Measurements from ENCODE around the gene UTS2B.

UTS2B gene

DNA sequence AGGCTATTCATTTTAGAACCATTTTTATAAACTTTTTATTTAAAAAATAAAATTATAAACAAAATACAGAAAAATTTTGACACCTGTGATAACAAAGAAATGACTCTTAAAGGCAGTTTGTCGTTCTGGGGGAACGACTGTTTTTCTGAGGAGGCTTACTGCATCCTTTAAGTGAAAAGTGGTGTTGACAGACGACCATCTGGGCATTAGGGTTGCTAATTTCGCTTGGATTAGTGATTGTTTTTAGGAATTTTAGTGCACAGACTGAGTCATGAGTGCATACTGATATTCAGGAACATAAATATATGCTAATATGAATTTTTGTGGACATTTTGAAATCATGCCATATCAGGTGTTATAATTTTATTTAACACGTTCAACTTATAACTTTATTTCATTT, 102.8 kb downstream of the UTS2B start:
- TF ChIP-seq SP2 (tag by site-specific recombination; IDR thresholded peaks at IDR 0.05) (no peak), ZNF155 (tag by site-specific recombination; IDR thresholded peaks at IDR 0.05) (no peak), OSR2 (tag by site-specific recombination; IDR thresholded peaks at IDR 0.05) (no peak), GLI2 (tag by site-specific recombination; IDR thresholded peaks at IDR 0.05; ENCODE audit: borderline replicate concordance, low read depth) (no peak), ZNF211 (tag by site-specific recombination; IDR thresholded peaks at IDR 0.05; ENCODE audit: low read depth) (no peak)
- TF ChIP-seq, protein P1, sequence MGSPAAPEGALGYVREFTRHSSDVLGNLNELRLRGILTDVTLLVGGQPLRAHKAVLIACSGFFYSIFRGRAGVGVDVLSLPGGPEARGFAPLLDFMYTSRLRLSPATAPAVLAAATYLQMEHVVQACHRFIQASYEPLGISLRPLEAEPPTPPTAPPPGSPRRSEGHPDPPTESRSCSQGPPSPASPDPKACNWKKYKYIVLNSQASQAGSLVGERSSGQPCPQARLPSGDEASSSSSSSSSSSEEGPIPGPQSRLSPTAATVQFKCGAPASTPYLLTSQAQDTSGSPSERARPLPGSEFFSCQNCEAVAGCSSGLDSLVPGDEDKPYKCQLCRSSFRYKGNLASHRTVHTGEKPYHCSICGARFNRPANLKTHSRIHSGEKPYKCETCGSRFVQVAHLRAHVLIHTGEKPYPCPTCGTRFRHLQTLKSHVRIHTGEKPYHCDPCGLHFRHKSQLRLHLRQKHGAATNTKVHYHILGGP (tag by site-specific recombination; IDR thresholded peaks at IDR 0.05), result no peak
- POLR2A ChIA-PET, result no interaction called here

DNA sequence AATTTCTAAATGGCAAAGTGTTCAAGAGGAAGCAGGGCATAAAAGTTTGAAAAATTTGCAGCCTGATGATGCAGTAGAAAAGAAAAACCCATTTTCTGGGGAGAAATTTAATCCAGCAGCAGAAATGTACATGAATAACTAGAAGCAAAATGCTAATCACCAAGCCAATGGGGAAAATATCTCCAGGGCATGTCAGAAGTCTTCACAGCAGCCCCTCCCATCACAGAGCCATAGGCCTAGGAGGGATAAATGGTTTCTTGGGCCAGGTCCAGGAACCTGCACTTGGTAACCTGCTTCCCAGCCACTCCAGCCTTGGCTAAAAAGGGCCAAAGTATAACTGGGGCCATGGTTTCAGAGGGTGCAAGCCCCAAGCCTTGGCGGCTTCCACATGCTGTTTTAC, 108.7 kb downstream of the UTS2B start:
- no peak overlapping the region for H3K4me3 ChIP-seq (ENCODE audit: low read depth, low read length)
- H3K9me3 ChIP-seq (ENCODE audit: control insufficient read depth, insufficient read depth, low read depth, low read length), result no peaks in the 10 kb centered on the region
- no peak overlapping the region for H3K27ac ChIP-seq (ENCODE audit: extremely low read depth, low read depth, low read length)
- ChIA-PET POLR2A (no interaction called here), CTCF (no interaction called here)
- H3K36me3 ChIP-seq (ENCODE audit: control insufficient read depth in 2 of 2, insufficient read depth in 1 of 2, low read length in 2 of 2), result no peaks in the 10 kb centered on the region
- TF ChIP-seq, protein P2, sequence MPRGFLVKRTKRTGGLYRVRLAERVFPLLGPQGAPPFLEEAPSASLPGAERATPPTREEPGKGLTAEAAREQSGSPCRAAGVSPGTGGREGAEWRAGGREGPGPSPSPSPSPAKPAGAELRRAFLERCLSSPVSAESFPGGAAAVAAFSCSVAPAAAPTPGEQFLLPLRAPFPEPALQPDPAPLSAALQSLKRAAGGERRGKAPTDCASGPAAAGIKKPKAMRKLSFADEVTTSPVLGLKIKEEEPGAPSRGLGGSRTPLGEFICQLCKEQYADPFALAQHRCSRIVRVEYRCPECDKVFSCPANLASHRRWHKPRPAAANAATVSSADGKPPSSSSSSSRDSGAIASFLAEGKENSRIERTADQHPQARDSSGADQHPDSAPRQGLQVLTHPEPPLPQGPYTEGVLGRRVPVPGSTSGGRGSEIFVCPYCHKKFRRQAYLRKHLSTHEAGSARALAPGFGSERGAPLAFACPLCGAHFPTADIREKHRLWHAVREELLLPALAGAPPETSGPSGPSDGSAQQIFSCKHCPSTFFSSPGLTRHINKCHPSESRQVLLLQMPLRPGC (tag by site-specific recombination; IDR thresholded peaks at IDR 0.05), result no peak
- no peak for TF ChIP-seq ZNF157 (tag by site-specific recombination; IDR thresholded peaks at IDR 0.05)
- TF ChIP-seq ZNF791 (tag by site-specific recombination; IDR thresholded peaks at IDR 0.05), result no peak
- peak; percentile 23; the same call in 1 of the 2 replicates for TF ChIP-seq ZNF585B (tag by site-specific recombination; IDR thresholded peaks at IDR 0.05)
- TF ChIP-seq ZNF302 (tag by site-specific recombination; IDR thresholded peaks at IDR 0.05; ENCODE audit: low read depth), result no peak
- TF ChIP-seq ZNF623 (tag by site-specific recombination; IDR thresholded peaks at IDR 0.05), result no peak
- no peak for TF ChIP-seq ZNF670 (tag by site-specific recombination; IDR thresholded peaks at IDR 0.05; ENCODE audit: low read depth)
- TF ChIP-seq ZNF707 (tag by site-specific recombination; IDR thresholded peaks at IDR 0.05), result no peak
- no peak for TF ChIP-seq ZNF19 (tag by site-specific recombination; IDR thresholded peaks at IDR 0.05; ENCODE audit: low read depth)
- no peaks in the 10 kb centered on the region for H3K4me1 ChIP-seq (ENCODE audit: control insufficient read depth, insufficient read depth, low read length)

More for the DNA sequence above, 102.8 kb downstream of the UTS2B start:
- Histone ChIP-seq H3K27ac (ENCODE audit: extremely low read depth, low read depth, low read length) (no peak overlapping the region), H3K4me1 (ENCODE audit: control insufficient read depth, insufficient read depth, low read length) (no peaks in the 10 kb centered on the region), H3K36me3 (ENCODE audit: control insufficient read depth in 2 of 2, insufficient read depth in 1 of 2, low read length in 2 of 2) (no peaks in the 10 kb centered on the region), H3K9me3 (ENCODE audit: control insufficient read depth, insufficient read depth, low read depth, low read length) (no peaks in the 10 kb centered on the region), H3K4me3 (ENCODE audit: low read depth, low read length) (no peak overlapping the region)
- CTCF ChIA-PET, result interaction anchor here (0.7 kb wide), 1 partner anchor 141 kb away, joined by 4 read pairs; no protein-coding TSS in a partner anchor

- H3K27ac ChIP-seq (ENCODE audit: extremely low read depth, low read depth, low read length), result no peak overlapping the region
- H3K9me3 ChIP-seq (ENCODE audit: control insufficient read depth, insufficient read depth, low read depth, low read length), result no peaks in the 10 kb centered on the region
- H3K4me3 ChIP-seq (ENCODE audit: low read depth, low read length), result no peak overlapping the region
- ChIA-PET CTCF (no interaction called here), POLR2A (no interaction called here)
- H3K4me1 ChIP-seq (ENCODE audit: control insufficient read depth, insufficient read depth, low read length), result no peaks in the 10 kb centered on the region
- no peaks in the 10 kb centered on the region for H3K36me3 ChIP-seq (ENCODE audit: control insufficient read depth in 2 of 2, insufficient read depth in 1 of 2, low read length in 2 of 2)
- no peak for TF ChIP-seq SP7 (tag by site-specific recombination; IDR thresholded peaks at IDR 0.05)
- TF ChIP-seq ZNF654 (tag by site-specific recombination; IDR thresholded peaks at IDR 0.05; ENCODE audit: low read depth), result no peak
- TF ChIP-seq, protein P3, sequence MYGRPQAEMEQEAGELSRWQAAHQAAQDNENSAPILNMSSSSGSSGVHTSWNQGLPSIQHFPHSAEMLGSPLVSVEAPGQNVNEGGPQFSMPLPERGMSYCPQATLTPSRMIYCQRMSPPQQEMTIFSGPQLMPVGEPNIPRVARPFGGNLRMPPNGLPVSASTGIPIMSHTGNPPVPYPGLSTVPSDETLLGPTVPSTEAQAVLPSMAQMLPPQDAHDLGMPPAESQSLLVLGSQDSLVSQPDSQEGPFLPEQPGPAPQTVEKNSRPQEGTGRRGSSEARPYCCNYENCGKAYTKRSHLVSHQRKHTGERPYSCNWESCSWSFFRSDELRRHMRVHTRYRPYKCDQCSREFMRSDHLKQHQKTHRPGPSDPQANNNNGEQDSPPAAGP (tag by site-specific recombination; IDR thresholded peaks at IDR 0.05), result no peak
- TF ChIP-seq ZNF404 (tag by site-specific recombination; IDR thresholded peaks at IDR 0.05), result no peak
These were observed 109.4 kb downstream of the UTS2B start for GRCh38 chr3:191220908-191221307.

Measured in HEK293 (cell line).